GM19193 (cell line): ENCODE results near the gene FLACC1.

Experiments used
- POLR2A ChIP-seq: IDR thresholded peaks from 4 replicates; pipeline ENCODE4 v1.6.1; 2011; ENCODE audit not compliant: insufficient read depth, insufficient read length; ENCODE audit errors: extremely low read depth

FLACC1 gene

DNA sequence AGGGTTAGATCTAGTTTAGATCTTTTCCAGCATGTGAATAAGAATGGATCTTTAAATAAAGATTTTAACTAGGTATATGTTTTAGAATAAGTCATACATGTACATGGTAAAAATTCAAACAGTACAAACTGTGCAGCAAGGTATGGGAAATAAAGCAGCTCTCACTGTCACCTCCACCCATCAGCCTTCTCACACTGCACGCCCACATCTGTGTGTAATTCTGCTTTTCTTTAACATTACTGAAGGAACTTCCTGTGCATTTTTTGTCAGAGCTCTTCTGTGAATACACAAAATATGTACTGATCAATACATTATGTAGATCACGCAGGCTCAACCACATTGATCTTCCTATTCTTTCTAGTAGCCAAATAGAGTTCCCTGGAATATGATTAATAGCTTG, 93.4 kb downstream of the FLACC1 start:
- no peak for TF ChIP-seq POLR2A

GRCh38 chr2:201262718-201263117, 94.4 kb downstream of the FLACC1 start:
- no peak for TF ChIP-seq POLR2A

DNA sequence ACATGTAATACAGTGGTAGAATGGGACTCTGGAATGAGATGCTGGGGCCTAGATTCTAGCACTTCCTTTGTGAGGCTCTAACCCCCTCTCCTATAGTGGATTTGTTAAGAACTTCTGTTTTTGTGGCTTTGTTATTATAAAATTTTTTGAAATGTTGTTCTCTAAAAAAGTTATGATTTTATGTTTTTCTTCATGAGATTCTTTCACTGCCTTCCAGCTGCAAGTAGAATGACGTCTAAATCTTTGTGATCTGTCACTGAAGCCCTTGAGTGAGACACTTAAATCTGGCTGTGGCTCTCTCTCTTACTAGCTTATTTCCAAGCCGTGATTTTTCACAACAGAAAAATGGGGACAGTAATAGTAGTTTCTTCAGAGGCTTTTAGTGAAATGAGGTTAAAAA, 95.2 kb downstream of the FLACC1 start:
- TF ChIP-seq POLR2A: no peak

GRCh38 chr2:201261471-201261870, 95.7 kb downstream of the FLACC1 start:
- TF ChIP-seq POLR2A: no peak

- TF ChIP-seq POLR2A: no peak
Observed at GRCh38 chr2:201260302-201260800, 96.8 kb downstream of the FLACC1 start, which contains the start of gene CASP8. Gene CASP8, plus strand, starts transcription at chr2:201260536. Its CDS starts 5,951 bp downstream, at chr2:201266487.

- TF ChIP-seq POLR2A: no peak
Observed at GRCh38 chr2:201258666-201259615, 98.2 kb downstream of the FLACC1 start.

DNA sequence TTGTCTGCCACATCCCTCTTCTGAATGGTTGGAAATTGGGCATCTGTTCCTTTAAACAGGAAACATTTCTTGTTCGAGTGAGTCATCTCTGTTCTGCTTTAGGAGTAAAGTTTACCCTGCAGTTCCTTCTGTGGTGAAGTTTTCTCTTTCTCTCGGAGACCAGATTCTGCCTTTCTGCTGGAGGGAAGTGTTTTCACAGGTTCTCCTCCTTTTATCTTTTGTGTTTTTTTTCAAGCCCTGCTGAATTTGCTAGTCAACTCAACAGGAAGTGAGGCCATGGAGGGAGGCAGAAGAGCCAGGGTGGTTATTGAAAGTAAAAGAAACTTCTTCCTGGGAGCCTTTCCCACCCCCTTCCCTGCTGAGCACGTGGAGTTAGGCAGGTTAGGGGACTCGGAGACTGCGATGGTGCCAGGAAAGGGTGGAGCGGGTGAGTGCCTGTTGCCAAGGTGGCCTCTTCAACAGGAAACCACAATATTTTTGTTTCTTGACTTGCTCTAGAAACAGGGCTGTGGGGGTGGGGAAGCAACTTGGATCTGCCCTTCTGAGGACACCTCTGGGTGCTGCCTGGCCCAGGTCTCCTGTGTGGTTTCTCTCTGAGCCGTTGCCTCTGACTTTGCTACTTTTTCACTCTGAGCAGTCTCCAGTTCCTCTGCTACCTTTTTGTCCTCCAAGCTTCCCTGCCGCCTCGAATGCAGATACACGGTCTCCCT, 99.0 kb downstream of the FLACC1 start:
- no peak for TF ChIP-seq POLR2A

DNA sequence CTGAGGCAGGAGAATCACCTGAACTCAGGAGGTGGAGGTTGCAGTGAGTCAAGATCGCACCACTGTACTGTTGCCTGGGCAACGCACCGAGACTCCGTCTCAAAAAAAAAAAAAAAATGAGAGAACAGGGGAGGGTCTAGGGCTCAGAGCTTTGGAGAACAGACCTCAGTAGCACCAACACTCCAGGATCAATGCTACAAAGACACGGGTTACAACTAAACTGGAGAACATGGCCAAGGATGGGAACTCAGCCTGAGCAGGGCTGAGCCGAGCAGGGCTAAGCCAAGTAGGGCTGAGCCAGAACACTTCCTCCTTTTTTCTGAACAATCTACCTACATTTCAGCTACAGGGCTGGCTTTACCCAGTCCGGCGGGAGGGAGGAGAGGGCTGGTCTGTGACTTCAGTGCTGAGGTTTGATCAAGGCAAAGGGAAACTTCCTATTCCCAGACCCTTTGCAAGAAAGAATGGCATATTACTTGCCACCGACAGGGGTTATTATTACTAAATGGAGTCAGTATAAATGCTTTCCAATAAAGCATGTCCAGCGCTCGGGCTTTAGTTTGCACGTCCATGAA, 99.7 kb downstream of the FLACC1 start:
- TF ChIP-seq POLR2A: peak; percentile 31

DNA sequence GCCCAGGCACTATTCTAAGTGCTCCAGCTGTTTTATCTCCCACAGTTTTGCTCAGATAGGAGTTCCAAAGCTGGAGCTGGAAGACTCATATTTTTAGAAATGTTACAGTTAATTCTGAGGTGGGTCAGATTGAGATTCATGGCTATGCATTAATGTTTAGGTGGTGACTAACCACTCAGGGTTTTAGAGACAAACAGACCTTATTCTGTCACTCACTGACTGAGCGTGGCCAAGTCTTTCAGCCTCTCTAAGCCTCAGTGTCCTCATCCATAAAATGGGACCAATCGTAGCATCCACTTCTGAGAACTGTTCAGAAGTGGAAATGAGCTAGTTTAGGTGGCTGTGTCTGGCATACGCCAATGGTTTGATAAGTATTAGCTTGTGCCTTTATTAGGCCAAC, 101.1 kb downstream of the FLACC1 start:
- TF ChIP-seq POLR2A: no peak

DNA sequence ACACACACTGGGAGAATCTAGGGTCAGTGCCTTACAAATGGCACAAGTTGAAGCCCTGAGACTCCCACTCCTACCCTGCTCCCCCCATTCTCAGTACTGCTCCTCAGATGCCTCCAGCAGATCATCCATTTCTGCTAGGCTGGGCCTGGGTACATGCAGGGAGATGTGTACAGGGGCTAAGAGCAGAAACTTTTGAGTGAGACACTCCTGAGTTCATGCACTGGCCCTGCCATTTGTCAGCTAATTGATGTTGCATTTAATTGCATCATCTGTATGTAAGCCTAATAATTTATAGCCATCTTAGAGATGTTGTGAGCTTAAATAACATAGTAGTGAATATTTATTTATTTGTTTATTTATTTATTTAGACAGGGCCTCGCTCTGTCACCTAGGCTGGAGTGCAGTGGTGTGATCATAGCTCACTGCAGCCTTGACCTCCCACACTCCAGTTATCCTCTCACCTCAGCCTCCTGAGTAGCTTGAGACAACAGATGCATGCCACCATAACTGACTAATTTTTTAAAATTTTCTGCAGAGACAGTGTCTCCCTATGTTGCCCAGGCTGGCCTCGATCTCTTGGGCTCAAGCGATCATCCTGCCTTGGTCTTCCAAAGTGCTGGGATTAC, 101.6 kb downstream of the FLACC1 start:
- TF ChIP-seq POLR2A: no peak

GRCh38 chr2:201254081-201254730, 102.9 kb downstream of the FLACC1 start:
- no peak for TF ChIP-seq POLR2A

GRCh38 chr2:201250741-201251140, 106.4 kb downstream of the FLACC1 start:
- no peak for TF ChIP-seq POLR2A

- no peak for TF ChIP-seq POLR2A
Observed at GRCh38 chr2:201249889-201250288, 107.3 kb downstream of the FLACC1 start.

- TF ChIP-seq POLR2A: no peak
Observed at GRCh38 chr2:201248288-201248844, 108.8 kb downstream of the FLACC1 start.
